Motor neuron (in vitro differentiated cells): ENCODE data around the gene CYLD. TPM values are rescaled to one million over a fixed set of nuclear protein-coding genes. Genes with fewer than 3 reads are reported as not detected.

Source experiments
- ATAC-seq, 8 experiments: fragments of 200-7000 bp; cut with Tn5 transposase; replicated peaks in 6 of 8; 2 replicates each; pipeline ENCODE4 v1.8.0; 2021; ENCODE audit warnings: mild to moderate bottlenecking in 8 of 8, moderate library complexity in 8 of 8
- H3K27ac ChIP-seq, 2 donors: fragments of 250-450 bp; sonication (Bioruptor Pico); 2 replicates each; pipeline ENCODE4 v1.9.0; 2021; ENCODE audit warnings: antibody characterized with exemption in 2 of 2, mild to moderate bottlenecking in 2 of 2, moderate library complexity in 1 of 2
- H3K4me1 ChIP-seq, 2 donors: fragments of 250-450 bp; sonication (Bioruptor Pico); replicated peaks in 1 of 2; 2 replicates each; pipeline ENCODE4 v1.6.1; 2021; ENCODE audit warnings: antibody characterized with exemption in 2 of 2, mild to moderate bottlenecking in 2 of 2, moderate library complexity in 1 of 2
- H3K4me3 ChIP-seq, 5 donors: fragments of 250-450 bp; sonication (Bioruptor Pico); 2 replicates each; pipeline ENCODE4 v1.9.0; 2021; ENCODE audit warnings: antibody characterized with exemption in 5 of 5, mild to moderate bottlenecking in 5 of 5, moderate library complexity in 4 of 5
- WGBS, 10 experiments: fragments of 450-650 bp; shearing (Covaris generic); methylation state at CpG; one replicate each; pipeline ENCODE4 v1.0.0; 2022; 5-methylcytosine and 5-hydroxymethylcytosine counted together
- in situ Hi-C, 9 experiments: fragments of 400-800 bp; cut with MboI; loops; one replicate each; pipeline ENCODE4 v1.15.0; 2021; ENCODE audit warnings: low sequenced_read_pairs in 9 of 9, low pct_unique_long_range_greater_than_20kb in 2 of 9; ENCODE audit not compliant: unreplicated experiment in 9 of 9
- total RNA-seq, 8 experiments: library from RNA; unstranded; fragments of 300-600 nt; gene quantifications; 2 replicates each; pipeline versions ENCODE4 v1.2.3 to v1.2.4, GENCODE V29; 2022

The CYLD gene
- total RNA-seq, 8 experiments from 2014 or later: 13.4 to 29.7 (median 21.6) TPM

GRCh38 chr16:50809561-50809960 lies 67.7 kb downstream of the CYLD start:
- Histone ChIP-seq H3K4me3 (no peak overlapping the region), H3K27ac (no peak overlapping the region), H3K4me1 (peaks cover 3% of the 10 kb centered on the region in 2 donors)
- no peak for ATAC-seq
- in situ Hi-C loops: loop anchor here in 1 of 9 experiments (25.0 kb wide), 1 partner anchor 447 kb away; the partner anchor contains the start of gene BRD7
- 80% methylated on average over 1 of the region's 6 CpGs; no CpG with 5 or more reads in 9 of the 10 experiments for WGBS, 10 experiments

- Histone ChIP-seq H3K4me1 (peaks cover 8 to 12% of the 10 kb centered on the region in 2 donors), H3K4me3 (no peak overlapping the region), H3K27ac (no peak overlapping the region)
- ATAC-seq: no peak
- WGBS, 10 experiments: 50 to 100% (median 85%) methylated on average over 1 to 5 of the region's 8 CpGs; no CpG with 5 or more reads in 6 of the 10 experiments
- in situ Hi-C loops: loop anchor here in 1 of 9 experiments (25.0 kb wide), 1 partner anchor 448 kb away; the partner anchor contains the start of gene BRD7
Measured at GRCh38 chr16:50810241-50810965, 68.5 kb downstream of the CYLD start.

- in situ Hi-C loops: loop anchor here in 1 of 9 experiments (25.0 kb wide), 1 partner anchor 450 kb away; the partner anchor contains the start of gene BRD7
- no peak overlapping the region for H3K27ac ChIP-seq
- no peak overlapping the region for H3K4me3 ChIP-seq
- ATAC-seq: no peak
- whole genome bisulfite sequencing, 10 experiments: 28 to 89% (median 79%) methylated on average over 2 to 6 of the region's 7 CpGs; no CpG with 5 or more reads in 6 of the 10 experiments
- peaks cover 12 to 18% of the 10 kb centered on the region in 2 donors for H3K4me1 ChIP-seq
Measured at GRCh38 chr16:50812046-50812445, 70.2 kb downstream of the CYLD start.

- Histone ChIP-seq H3K4me1 (peaks cover 12 to 18% of the 10 kb centered on the region in 2 donors), H3K27ac (no peak overlapping the region), H3K4me3 (no peak overlapping the region)
- 0 to 100% (median 77%) methylated on average over 1 to 7 of the region's 9 CpGs; no CpG with 5 or more reads in 2 of the 10 experiments for WGBS, 10 experiments
- in situ Hi-C loops: loop anchor here in 1 of 9 experiments (25.0 kb wide), 1 partner anchor 451 kb away; the partner anchor contains the start of gene BRD7
- no peak for ATAC-seq
Measured at GRCh38 chr16:50812876-50813466, 71.1 kb downstream of the CYLD start.

GRCh38 chr16:50814052-50814451 lies 72.2 kb downstream of the CYLD start:
- whole genome bisulfite sequencing, 10 experiments: 20 to 100% (median 69%) methylated on average over 1 to 4 of the region's 4 CpGs; no CpG with 5 or more reads in 1 of the 10 experiments
- H3K27ac ChIP-seq: no peak overlapping the region
- peaks cover 12 to 18% of the 10 kb centered on the region in 2 donors for H3K4me1 ChIP-seq
- ATAC-seq: peak in 5 of 8 experiments; percentile 19 to 95 (median 92)
- H3K4me3 ChIP-seq: no peak overlapping the region
- in situ Hi-C loops: loop anchor here in 1 of 9 experiments (25.0 kb wide), 1 partner anchor 452 kb away; the partner anchor contains the start of gene BRD7

- in situ Hi-C loops: loop anchor here in 1 of 9 experiments (25.0 kb wide), 1 partner anchor 452 kb away; the partner anchor contains the start of gene BRD7
- Histone ChIP-seq H3K4me3 (no peak overlapping the region), H3K27ac (no peak overlapping the region), H3K4me1 (peaks cover 12 to 18% of the 10 kb centered on the region in 2 donors)
- WGBS, 10 experiments: 50 to 87% (median 78%) methylated on average over 1 to 6 of the region's 7 CpGs; no CpG with 5 or more reads in 2 of the 10 experiments
- peak in 3 of 8 experiments; percentile 9 to 25 (median 13) for ATAC-seq
Measured at GRCh38 chr16:50814541-50814940, 72.7 kb downstream of the CYLD start.

- WGBS, 10 experiments: 17 to 100% (median 67%) methylated on average over 1 to 7 of the region's 7 CpGs; no CpG with 5 or more reads in 2 of the 10 experiments
- Histone ChIP-seq H3K4me3 (no peak overlapping the region), H3K27ac (no peak overlapping the region), H3K4me1 (peaks cover 12 to 18% of the 10 kb centered on the region in 2 donors)
- in situ Hi-C loops: loop anchor here in 1 of 9 experiments (25.0 kb wide), 1 partner anchor 453 kb away; the partner anchor contains the start of gene BRD7
- peak in 2 of 8 experiments; percentile 25 to 36 for ATAC-seq
Measured at GRCh38 chr16:50815382-50815781, 73.5 kb downstream of the CYLD start.

GRCh38 chr16:50816901-50817555 lies 75.1 kb downstream of the CYLD start:
- no peak for ATAC-seq
- Histone ChIP-seq H3K4me1 (peaks cover 12 to 18% of the 10 kb centered on the region in 2 donors), H3K4me3 (no peak overlapping the region), H3K27ac (no peak overlapping the region)
- WGBS, 10 experiments: 75 to 100% (median 80%) methylated on average over 1 to 5 of the region's 11 CpGs; no CpG with 5 or more reads in 5 of the 10 experiments
- in situ Hi-C loops: loop anchor here in 1 of 9 experiments (25.0 kb wide), 1 partner anchor 455 kb away; the partner anchor contains the start of gene BRD7

- in situ Hi-C loops: loop anchor here in 1 of 9 experiments (25.0 kb wide), 1 partner anchor 456 kb away; the partner anchor contains the start of gene BRD7
- Histone ChIP-seq H3K4me3 (no peak overlapping the region), H3K27ac (no peak overlapping the region), H3K4me1 (peaks cover 12 to 18% of the 10 kb centered on the region in 2 donors)
- WGBS, 10 experiments: 80 to 93% (median 90%) methylated on average over 1 to 5 of the region's 8 CpGs; no CpG with 5 or more reads in 7 of the 10 experiments
- ATAC-seq: no peak
Measured at GRCh38 chr16:50818380-50818779, 76.5 kb downstream of the CYLD start.

GRCh38 chr16:50819706-50820105 lies 77.8 kb downstream of the CYLD start:
- Histone ChIP-seq H3K27ac (no peak overlapping the region), H3K4me3 (no peak overlapping the region), H3K4me1 (peaks cover 7 to 13% of the 10 kb centered on the region in 2 donors)
- in situ Hi-C loops: loop anchor here in 1 of 9 experiments (25.0 kb wide), 1 partner anchor 457 kb away; the partner anchor contains the start of gene BRD7
- ATAC-seq: no peak
- 60 to 100% (median 85%) methylated on average over 1 to 4 of the region's 6 CpGs; no CpG with 5 or more reads in 5 of the 10 experiments for WGBS, 10 experiments

- H3K27ac ChIP-seq: no peak overlapping the region
- ATAC-seq: no peak
- no peak overlapping the region for H3K4me3 ChIP-seq
- WGBS, 10 experiments: 40 to 100% (median 80%) methylated on average over 1 to 4 of the region's 5 CpGs; no CpG with 5 or more reads in 1 of the 10 experiments
- in situ Hi-C loops: loop anchor here in 1 of 9 experiments (25.0 kb wide), 1 partner anchor 458 kb away; the partner anchor contains the start of gene BRD7
- H3K4me1 ChIP-seq: peaks cover 5 to 8% of the 10 kb centered on the region in 2 donors
Measured at GRCh38 chr16:50820225-50820624, 78.3 kb downstream of the CYLD start.

GRCh38 chr16:50821586-50821985 lies 79.7 kb downstream of the CYLD start:
- no peak overlapping the region for H3K4me3 ChIP-seq
- in situ Hi-C loops: loop anchor here in 1 of 9 experiments (25.0 kb wide), 1 partner anchor 459 kb away; the partner anchor contains the start of gene BRD7
- peak in 2 of 8 experiments; percentile 50 to 69 for ATAC-seq
- WGBS, 10 experiments: 64 to 97% (median 87%) methylated on average over 3 to 6 of the region's 6 CpGs
- H3K27ac ChIP-seq: no peak overlapping the region
- no peaks in the 10 kb centered on the region for H3K4me1 ChIP-seq
